Cardiac septum (tissue), 1 donor: ENCODE measurements around the gene TKT. TPM values are rescaled to one million over a fixed set of nuclear protein-coding genes. Genes with fewer than 3 reads are reported as not detected.

Experiments
- DNase-seq: peaks from one replicate; pipeline ENCODE4 v3.0.0-alpha.2; 2020; ENCODE audit warnings: low spot score
- intact Hi-C: fragments of 100-400 bp; cut with DNase I; formaldehyde crosslinking; loops from one replicate; pipeline ENCODE4 v1.14.0; 2022
- total RNA-seq: library from RNA; stranded (reverse); fragmentation: NEBNext Ultra II Directional; extraction: Animal tissue kit (Norgen Biotek cat#: 25700); gene quantifications from one replicate; pipeline ENCODE4 v1.2.1, GENCODE V29; 2021
- donor health status: DM: no; HTN: no; CAD: no.

TKT gene
- total RNA-seq, 1 donor from 2014 or later, result 34.6 TPM

- DNase-seq, result peak; percentile 66
- intact Hi-C loops, result no loop called here
These were observed 27.6 kb downstream of the TKT start for GRCh38 chr3:53227993-53228885.

DNA sequence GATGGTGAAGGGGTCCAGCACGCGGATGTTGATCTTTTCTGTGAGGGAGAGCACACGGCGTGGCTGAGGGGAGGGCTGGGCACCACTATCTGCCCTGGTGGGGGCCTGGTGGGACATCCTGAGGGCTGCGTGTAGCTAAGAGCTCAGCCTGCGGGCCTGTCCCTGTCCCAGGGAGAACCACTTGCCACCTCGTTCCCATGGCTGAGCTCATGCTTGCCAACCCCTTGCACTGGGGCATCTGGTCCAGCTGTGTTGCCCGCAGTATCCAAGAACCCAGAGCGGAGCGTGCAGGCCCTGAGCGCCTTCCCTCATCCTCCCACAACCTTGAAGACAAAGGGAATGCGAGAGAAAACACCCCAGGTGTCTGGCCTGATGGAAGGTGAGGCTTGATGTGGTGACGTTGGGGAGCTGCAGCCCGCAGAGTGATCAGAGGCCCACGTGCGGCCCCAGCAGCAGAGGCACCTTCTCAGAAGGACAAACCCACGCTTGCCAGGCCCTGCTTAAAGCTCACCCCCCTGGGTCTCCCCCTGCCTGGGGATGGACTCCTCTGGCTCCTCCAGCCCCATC is 28.9 kb downstream of the TKT start:
- DNase-seq, result no peak
- intact Hi-C loops, result no loop called here

DNA sequence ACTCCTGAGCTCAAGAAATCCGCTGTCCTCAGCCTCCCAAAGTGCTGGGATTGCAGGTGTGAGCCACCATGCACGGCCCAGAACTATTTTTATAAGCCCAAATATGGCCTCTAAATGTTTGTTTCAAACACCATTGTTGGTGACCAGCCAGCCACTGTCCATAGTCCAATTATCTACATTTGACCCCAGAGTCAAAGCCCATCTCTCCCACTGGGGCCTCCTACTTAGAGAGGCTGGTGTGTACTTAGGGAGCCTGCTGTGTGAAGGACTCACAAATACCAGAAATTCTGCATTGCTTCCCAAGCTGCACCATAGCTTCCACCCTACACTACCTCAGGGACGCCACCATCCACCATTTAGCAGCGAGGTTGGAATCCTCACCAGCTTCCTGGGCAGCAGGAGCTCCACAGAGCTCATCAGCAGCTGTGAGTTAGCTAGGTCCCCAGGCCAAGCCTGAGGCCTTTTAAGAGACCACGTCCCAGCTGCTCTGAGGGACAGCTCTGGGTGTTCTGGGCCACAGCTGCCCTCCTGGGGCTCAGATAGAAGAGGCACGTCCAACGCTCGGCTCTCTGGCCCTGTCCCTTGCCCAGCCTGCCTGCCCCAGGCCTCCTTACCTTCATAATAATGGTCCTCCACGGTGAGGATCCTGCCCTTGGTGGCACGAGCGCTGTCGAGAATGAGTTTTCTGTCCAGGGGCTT is 29.5 kb downstream of the TKT start:
- no peak for DNase-seq
- intact Hi-C loops, result no loop called here

DNA sequence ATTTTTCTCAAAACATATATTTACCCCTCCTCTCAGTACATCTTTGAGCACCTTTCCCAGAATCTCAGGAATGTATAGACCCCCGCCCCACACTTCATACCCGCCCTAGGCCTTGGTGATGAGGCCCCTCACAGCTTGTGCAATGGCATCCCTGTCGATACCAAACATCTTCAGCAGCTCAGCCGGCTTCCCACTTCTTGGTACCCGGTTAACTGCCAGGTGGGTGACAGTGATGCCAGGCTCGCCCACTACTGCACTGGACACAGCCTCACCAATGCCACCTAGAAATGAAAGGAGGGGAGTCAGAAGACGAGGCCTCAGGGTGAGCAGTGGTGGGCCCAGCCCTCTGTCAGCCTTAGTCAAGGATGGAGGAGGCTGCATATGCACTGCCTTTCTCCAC is 30.2 kb downstream of the TKT start:
- intact Hi-C loops, result no loop called here
- no peak for DNase-seq

DNA sequence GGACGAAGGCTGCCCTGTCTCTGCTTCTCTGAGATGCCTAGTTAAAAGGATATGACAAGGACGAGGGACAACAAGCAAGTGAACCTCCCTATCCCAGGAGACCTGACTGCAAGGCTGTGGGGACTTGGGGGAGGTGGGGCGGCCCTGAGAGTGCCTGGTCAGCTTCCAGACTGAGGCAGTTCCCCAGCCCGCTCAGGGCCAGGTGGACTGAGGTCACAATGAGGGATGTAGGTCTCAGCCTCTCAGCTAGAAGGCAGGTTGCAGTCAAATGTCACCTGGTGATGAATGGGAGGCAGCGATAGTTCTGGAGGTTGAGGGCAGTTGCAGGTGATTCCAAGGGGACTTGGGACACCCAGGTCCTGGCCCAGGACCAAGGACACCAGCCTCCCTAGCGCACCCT is 30.6 kb downstream of the TKT start:
- intact Hi-C loops, result no loop called here

GRCh38 chr3:53224536-53224935 is 31.3 kb downstream of the TKT start:
- DNase-seq, result no peak
- intact Hi-C loops, result loop anchor here (5.0 kb wide), 1 partner anchor 483 kb away; no protein-coding TSS in a partner anchor

More for the DNA sequence above, 30.6 kb downstream of the TKT start:
- no peak for DNase-seq

DNA sequence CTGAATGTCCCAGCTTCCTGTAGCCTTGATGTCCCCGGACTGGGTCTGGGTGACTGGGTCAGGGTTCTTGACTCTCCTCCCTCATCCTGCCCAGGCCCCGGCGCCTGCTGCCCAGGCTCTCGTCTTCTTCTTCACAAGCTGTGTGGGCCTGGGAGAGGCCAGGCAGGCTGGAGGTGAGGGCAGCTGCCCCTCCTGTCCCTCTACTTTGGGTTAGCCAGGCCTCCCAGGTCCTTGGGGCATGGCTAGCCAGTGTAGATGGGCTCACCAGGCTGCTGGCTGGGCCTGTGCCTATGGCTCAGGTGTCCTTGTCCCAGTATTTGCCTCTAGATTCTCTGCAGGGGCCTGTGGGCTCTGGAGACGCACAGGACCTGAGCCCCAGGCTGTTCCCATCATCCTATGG is 31.8 kb downstream of the TKT start:
- peak; percentile 59 for DNase-seq
- intact Hi-C loops, result loop anchor here (5.0 kb wide), 1 partner anchor 483 kb away; no protein-coding TSS in a partner anchor

DNA sequence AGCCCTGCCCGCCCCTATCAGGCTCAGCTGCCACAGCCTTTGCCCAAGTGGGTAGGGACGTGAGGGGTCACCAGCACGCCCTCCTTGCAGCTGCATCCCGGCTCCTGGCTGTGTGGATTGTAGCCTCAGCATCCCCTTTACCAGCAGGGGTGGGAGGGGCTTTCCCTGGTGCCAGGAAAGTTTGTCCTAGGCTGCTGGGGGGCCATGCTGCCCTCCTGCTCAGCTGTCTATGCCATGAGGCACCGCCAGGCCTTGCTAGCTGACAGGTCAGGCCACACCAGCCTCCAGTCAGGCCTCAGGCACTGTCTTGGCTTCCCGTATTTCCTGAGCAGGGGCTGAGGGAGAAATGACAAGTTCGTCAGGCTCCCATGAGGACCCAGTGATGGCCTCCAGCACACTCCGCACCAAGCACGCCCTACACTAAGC is 32.3 kb downstream of the TKT start:
- DNase-seq, result peak; percentile 69
- intact Hi-C loops, result loop anchor here (5.0 kb wide), 1 partner anchor 484 kb away; no protein-coding TSS in a partner anchor

- intact Hi-C loops, result loop anchor here (5.0 kb wide), 1 partner anchor 484 kb away; no protein-coding TSS in a partner anchor
- DNase-seq, result peak; percentile 51
These were observed 32.8 kb downstream of the TKT start for GRCh38 chr3:53223025-53223424.

DNA sequence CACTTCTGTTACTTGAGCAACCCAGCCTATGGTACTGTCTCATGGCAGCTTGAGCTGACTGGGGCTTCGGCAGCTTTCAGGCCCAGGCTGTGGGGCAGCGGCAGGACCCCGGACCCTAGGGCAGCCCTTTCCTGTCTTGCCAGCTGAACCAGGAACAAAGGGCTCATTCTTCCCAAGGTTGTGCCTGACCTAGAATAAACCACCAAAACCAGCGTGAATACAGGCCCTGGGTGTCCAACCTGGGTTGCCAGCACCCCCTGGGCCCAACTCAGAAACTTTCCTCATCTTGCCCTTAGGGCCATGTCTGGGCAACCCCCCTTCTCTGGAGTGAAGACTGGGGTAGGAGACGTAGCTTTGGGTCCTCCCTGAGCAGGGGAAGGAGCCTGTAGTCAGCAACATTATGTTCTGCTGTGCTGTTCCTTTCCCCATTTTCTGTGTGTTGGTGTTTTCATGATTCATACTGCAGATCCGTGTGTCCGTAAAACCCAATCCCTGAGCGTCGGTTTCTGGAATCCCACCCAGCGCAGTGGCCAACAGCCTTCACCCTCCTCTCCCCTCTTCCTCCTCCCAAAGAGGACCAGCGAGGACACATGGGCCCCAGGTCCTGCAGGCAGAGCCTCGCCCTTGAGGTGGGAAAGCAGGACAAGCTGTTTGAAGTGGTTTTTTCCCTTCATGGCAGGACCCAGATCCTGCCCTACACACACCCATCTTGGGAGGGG is 33.5 kb downstream of the TKT start:
- intact Hi-C loops, result loop anchor here (5.0 kb wide), 1 partner anchor 485 kb away; no protein-coding TSS in a partner anchor
- no peak for DNase-seq

- no peak for DNase-seq
- intact Hi-C loops, result loop anchor here (5.0 kb wide), 1 partner anchor 485 kb away; no protein-coding TSS in a partner anchor
These were observed 34.0 kb downstream of the TKT start for GRCh38 chr3:53221827-53222182.

- intact Hi-C loops, result loop anchor here (5.0 kb wide), 1 partner anchor 486 kb away; no protein-coding TSS in a partner anchor
- no peak for DNase-seq
These were observed 34.5 kb downstream of the TKT start for GRCh38 chr3:53221345-53221744.

DNA sequence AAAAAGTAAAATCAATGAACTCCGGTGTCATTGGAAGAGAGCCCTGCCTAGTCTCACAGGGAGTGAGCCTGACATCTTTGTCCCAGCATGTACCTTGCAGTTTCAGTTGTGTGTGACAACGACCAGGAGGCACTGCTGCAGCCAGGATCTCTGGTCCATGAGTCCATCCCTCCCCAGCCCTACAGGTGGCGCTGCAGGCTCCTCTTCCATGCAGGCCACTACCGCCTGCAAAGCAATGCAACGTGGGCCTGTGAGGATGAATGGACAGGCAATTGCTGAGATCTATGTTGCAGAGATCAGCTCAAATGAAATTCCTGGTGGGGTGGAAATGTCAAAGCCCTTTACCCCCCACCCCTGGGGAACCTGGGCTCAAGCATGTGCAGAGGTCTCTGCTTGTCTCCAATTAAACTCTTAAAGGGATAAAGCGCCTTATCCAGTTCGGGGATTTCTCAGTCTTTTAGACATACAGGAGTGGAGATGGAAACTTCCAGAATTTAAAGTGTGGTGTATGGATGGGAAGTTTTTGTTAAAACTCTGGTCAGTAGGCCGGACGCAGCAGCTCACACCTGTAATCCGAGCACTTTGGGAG is 35.8 kb downstream of the TKT start:
- peak; percentile 94 for DNase-seq
- intact Hi-C loops, result loop anchor here (5.0 kb wide), 1 partner anchor 487 kb away; no protein-coding TSS in a partner anchor

DNA sequence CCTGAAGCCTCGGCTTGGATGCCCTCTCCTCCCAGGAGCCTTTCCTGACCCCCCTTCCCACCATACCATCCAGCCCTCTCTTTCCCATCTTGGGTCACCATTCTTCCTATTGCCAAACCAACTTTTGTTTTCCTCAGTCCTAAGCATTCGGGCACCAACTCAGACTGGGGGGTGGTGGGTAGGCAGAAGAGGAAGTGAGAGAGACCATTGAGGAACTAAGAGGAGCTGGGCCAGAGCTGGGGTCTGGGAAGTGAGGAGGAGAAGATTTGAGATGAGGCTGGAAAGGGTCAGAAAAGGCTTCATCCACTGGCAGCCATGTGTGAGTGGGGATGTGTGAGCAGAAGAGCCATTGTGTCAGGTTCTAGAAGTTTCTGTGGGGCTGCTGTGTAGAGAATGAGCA is 37.7 kb downstream of the TKT start:
- intact Hi-C loops, result no loop called here
- no peak for DNase-seq

DNA sequence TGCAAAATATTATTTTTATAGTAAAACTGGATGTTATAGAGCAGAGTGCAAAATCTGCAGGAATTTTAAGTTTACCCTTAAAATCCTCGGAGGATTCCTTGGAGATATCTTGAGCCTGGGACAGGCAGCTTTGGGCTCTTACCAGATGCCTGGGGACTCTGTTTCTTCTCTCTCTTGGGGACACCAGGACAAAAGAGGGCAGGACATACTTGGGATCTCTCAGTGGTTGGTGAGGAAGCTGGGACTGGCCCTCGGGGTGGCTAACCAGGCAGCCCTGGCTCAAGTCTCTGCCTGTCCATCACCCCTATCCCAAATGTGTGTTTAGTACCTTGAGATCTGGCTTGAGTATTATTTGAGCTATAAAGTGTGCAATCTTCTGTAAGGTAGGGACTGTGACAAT is 38.6 kb downstream of the TKT start:
- intact Hi-C loops, result no loop called here

GRCh38 chr3:53216723-53217122 is 39.1 kb downstream of the TKT start:
- no peak for DNase-seq
- intact Hi-C loops, result no loop called here

More for the DNA sequence above, 38.6 kb downstream of the TKT start:
- DNase-seq, result no peak

DNA sequence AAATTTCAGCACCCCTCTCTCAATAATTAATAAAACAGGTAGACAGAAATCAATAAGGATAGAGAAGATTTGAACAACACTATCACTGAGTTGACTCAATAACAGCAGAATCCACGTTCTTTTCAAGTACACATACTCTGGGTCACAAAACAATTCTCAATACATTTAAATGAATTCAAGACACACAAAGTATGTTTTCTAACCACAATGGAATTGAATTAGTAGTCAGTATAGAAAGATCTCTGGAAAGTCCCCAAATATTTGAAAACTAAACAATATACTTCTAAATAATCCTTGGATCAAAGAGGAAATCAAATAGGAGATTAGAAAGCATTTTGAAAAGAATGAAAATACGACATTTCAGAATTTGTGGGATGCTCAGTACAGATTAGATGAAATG is 40.0 kb downstream of the TKT start:
- no peak for DNase-seq
- intact Hi-C loops, result no loop called here

DNA sequence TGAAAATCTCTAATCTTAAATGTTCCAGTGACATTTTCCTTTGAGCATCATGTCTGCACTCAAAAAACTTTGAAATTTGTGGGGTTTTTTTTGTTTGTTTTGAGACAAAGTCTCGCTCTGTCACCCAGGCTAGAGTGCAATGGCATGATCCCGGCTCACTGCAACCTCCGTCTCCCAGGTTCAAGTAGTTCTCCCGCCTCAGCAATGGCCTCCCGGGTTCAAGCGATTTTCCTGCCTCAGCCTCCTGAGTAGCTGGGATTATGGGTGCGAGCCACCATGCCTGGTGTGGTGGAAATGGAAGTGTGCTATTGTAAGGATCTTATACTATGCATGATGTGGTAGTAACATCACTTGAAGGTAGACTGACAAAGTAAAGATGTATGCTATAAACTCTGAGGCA is 42.5 kb downstream of the TKT start:
- intact Hi-C loops, result no loop called here
- DNase-seq, result peak; percentile 26
